K562 (cell line): Measurements from ENCODE around the gene ZNF385D. TPM values are rescaled to one million over a fixed set of nuclear protein-coding genes. Genes with fewer than 3 reads are reported as not detected.

Source experiments
- ATAC-seq: fragments of 200-7000 bp; cut with Tn5 transposase; 3 replicates; pipeline ENCODE4 v1.9.1; 2020; ENCODE audit warnings: moderate library complexity
- BruUV-seq: library from RNA; stranded (reverse); fragments of 400-500 nt; replicated peaks from 2 replicates; lab custom pipeline; 2021; lab: Mats Ljungman, UMichigan
- CTCF ChIA-PET: fragments of 300-600 bp; formaldehyde crosslinking; extraction: SDS; loops from one replicate; lab custom pipeline; 2021; ENCODE audit warnings: low intra/inter-chr PET ratio; lab: Yijun Ruan, JAX
- POLR2A ChIA-PET: fragments of 300-600, 350-650 bp; sonication (Branson Sonifier 250); formaldehyde crosslinking; extraction: SDS; loops from one replicate; lab custom pipeline; 2021; ENCODE audit warnings: antibody characterized with exemption, inconsistent platforms; lab: Yijun Ruan, JAX
- DNase-seq, 4 experiments: peaks; one replicate each; pipeline versions ENCODE4 v3.0.0 to v3.0.0-alpha.2; 2011 to 2018; ENCODE audit warnings: low spot score in 3 of 4, mixed read lengths in 3 of 4; ENCODE audit errors: extremely low read depth in 1 of 4
- FAIRE-seq: peaks from 2 replicates; lab custom pipeline; 2011; peaks lifted over from hg19 to GRCh38; lab: Jason Lieb, UNC
- H2AFZ ChIP-seq: 2 replicates; pipeline ENCODE4 v1.6.0; 2011; ENCODE audit warnings: low read depth, low read length, control low read depth, inconsistent platforms
- H3K27ac ChIP-seq: fragments of 200-600 bp; 3 replicates; pipeline ENCODE4 v1.8.0; 2011; ENCODE audit warnings: low read depth, mild to moderate bottlenecking, control low read depth, inconsistent platforms, low read length, moderate library complexity, mixed read lengths; ENCODE audit errors: extremely low read depth
- H3K27me3 ChIP-seq, 2 experiments: fragments of 300-600 bp in 1 of 2; 2 replicates in 1 of 2; 3 replicates in 1 of 2; pipeline versions ENCODE4 v1.6.0 to v1.8.0; 2011; ENCODE audit warnings: inconsistent platforms in 2 of 2, low read length in 2 of 2, mild to moderate bottlenecking in 1 of 2, mixed read lengths in 1 of 2, moderate library complexity in 1 of 2; ENCODE audit not compliant: control insufficient read depth in 2 of 2, insufficient read depth in 2 of 2
- H3K36me3 ChIP-seq: fragments of 300-600 bp; 3 replicates; pipeline ENCODE4 v1.8.0; 2011; ENCODE audit warnings: mild to moderate bottlenecking, low read length, inconsistent platforms; ENCODE audit not compliant: control insufficient read depth, insufficient read depth
- H3K4me1 ChIP-seq, 2 experiments: fragments of 200-600 bp in 1 of 2; replicated peaks in 1 of 2; 2 replicates in 1 of 2; 3 replicates in 1 of 2; pipeline versions ENCODE4 v1.5.1 to v1.8.0; 2011; ENCODE audit warnings: inconsistent platforms in 2 of 2, low read length in 2 of 2, mild to moderate bottlenecking in 1 of 2, mixed read lengths in 1 of 2, moderate library complexity in 1 of 2; ENCODE audit not compliant: control insufficient read depth in 2 of 2, insufficient read depth in 2 of 2
- H3K4me2 ChIP-seq: 2 replicates; pipeline ENCODE4 v1.6.1; 2011; ENCODE audit warnings: low read length, control low read depth, inconsistent platforms, mixed read lengths; ENCODE audit not compliant: insufficient read depth
- H3K4me3 ChIP-seq: fragments of 200-600 bp; sonication (generic), shearing (Covaris generic); 2 replicates; pipeline ENCODE4 v1.5.1; 2016; ENCODE audit warnings: control low read depth, inconsistent platforms
- H3K79me2 ChIP-seq: fragments of 200-600 bp; 3 replicates; pipeline ENCODE4 v1.8.0; 2011; ENCODE audit warnings: low read length, inconsistent platforms; ENCODE audit not compliant: control insufficient read depth, insufficient read depth
- H3K9ac ChIP-seq, 2 experiments: 2 replicates each; pipeline versions ENCODE4 v1.6.0 to v1.6.1; 2011; ENCODE audit warnings: low read depth in 2 of 2, low read length in 2 of 2, control low read depth in 1 of 2, inconsistent platforms in 1 of 2, mild to moderate bottlenecking in 1 of 2, mixed read lengths in 1 of 2; ENCODE audit not compliant: insufficient read depth in 1 of 2
- H3K9me1 ChIP-seq: one replicate; pipeline ENCODE4 v1.6.0; 2011; ENCODE audit warnings: inconsistent platforms, mild to moderate bottlenecking, low read length, moderate library complexity; ENCODE audit not compliant: control insufficient read depth, insufficient read depth
- H3K9me3 ChIP-seq: replicated peaks from 2 replicates; pipeline ENCODE4 v1.5.1; 2011; ENCODE audit warnings: low read depth, low read length, inconsistent platforms; ENCODE audit not compliant: control insufficient read depth, insufficient read depth
- H4K20me1 ChIP-seq: replicated peaks from 2 replicates; pipeline ENCODE4 v1.6.1; 2011; ENCODE audit warnings: low read length, inconsistent platforms, mixed read lengths; ENCODE audit not compliant: control insufficient read depth, insufficient read depth
- ATF4 ChIP-seq: fragments of 450-650 bp; formaldehyde crosslinking; IDR thresholded peaks from 2 replicates; pipeline ENCODE4 v1.4.0; 2022; ENCODE audit warnings: mild to moderate bottlenecking, moderate library complexity
- HDAC6 ChIP-seq: IDR thresholded peaks from 2 replicates; pipeline ENCODE4 v1.6.1; 2012; ENCODE audit warnings: low read depth, mild to moderate bottlenecking, control low read depth, inconsistent platforms, low read length, moderate library complexity
- JUNB ChIP-seq: fragments of 450-650 bp; formaldehyde crosslinking; conservative IDR thresholded peaks from 2 replicates; pipeline ENCODE4 v1.4.0; 2020; ENCODE audit warnings: mild to moderate bottlenecking
- MAZ ChIP-seq, 2 experiments: fragments of 450-650 bp in 1 of 2; sonication (generic) in 1 of 2; formaldehyde crosslinking; IDR thresholded peaks in 1 of 2; conservative IDR thresholded peaks in 1 of 2; 2 replicates each; pipeline versions ENCODE4 v1.4.0 to v1.5.0; 2020; ENCODE audit warnings: mild to moderate bottlenecking in 1 of 2, missing genetic modification reagents in 1 of 2
- NCOA1 ChIP-seq: fragments of 450-650 bp; IDR thresholded peaks from 2 replicates; pipeline ENCODE4 v1.6.1; 2016; ENCODE audit warnings: low read depth
- NFIX ChIP-seq: fragments of 250-450 bp; sonication (Bioruptor Pico); IDR thresholded peaks from 2 replicates; pipeline ENCODE4 v1.4.0; 2020; ENCODE audit warnings: low read depth, mild to moderate bottlenecking, moderate library complexity
- RCOR1 ChIP-seq, 2 experiments: IDR thresholded peaks; 2 replicates each; pipeline ENCODE4 v1.6.1; 2012; ENCODE audit warnings: low read depth in 2 of 2, low read length in 2 of 2, borderline replicate concordance in 1 of 2, improper control_type of control experiment in 1 of 2
- RFX1 ChIP-seq: fragments of 450-650 bp; IDR thresholded peaks from 2 replicates; pipeline ENCODE4 v1.6.1; 2016; ENCODE audit warnings: mild to moderate bottlenecking, moderate library complexity
- SIN3A ChIP-seq, 2 experiments: fragments of 150-350 bp in 1 of 2; IDR thresholded peaks; 2 replicates each; pipeline ENCODE4 v1.6.1; 2011 to 2016; ENCODE audit warnings: borderline replicate concordance in 2 of 2, low read depth in 2 of 2, low read length in 2 of 2, mild to moderate bottlenecking in 2 of 2, moderate library complexity in 2 of 2; ENCODE audit not compliant: control insufficient read depth in 1 of 2
- SMARCA4 ChIP-seq: fragments of 450-650 bp; IDR thresholded peaks from 2 replicates; pipeline ENCODE4 v1.6.1; 2016
- XRCC5 ChIP-seq: fragments of 200-400 bp; formaldehyde crosslinking; IDR thresholded peaks from 2 replicates; pipeline ENCODE4 v1.6.1; 2017; ENCODE audit warnings: low read depth, mild to moderate bottlenecking, low read length
- ZNF184 ChIP-seq: sonication (generic); formaldehyde crosslinking; IDR thresholded peaks from 2 replicates; pipeline ENCODE4 v1.5.0; 2020; ENCODE audit warnings: missing genetic modification reagents
- ZNF277 ChIP-seq: fragments of 250-450 bp; sonication (Bioruptor Pico); IDR thresholded peaks from 2 replicates; pipeline ENCODE4 v1.8.0; 2022; ENCODE audit warnings: inconsistent platforms, mild to moderate bottlenecking, moderate library complexity, borderline replicate concordance
- ZNF778 ChIP-seq: fragments of 450-650 bp; formaldehyde crosslinking; IDR thresholded peaks from 2 replicates; pipeline ENCODE4 v1.4.0; 2020; ENCODE audit warnings: mild to moderate bottlenecking, moderate library complexity
- WGBS: fragments of 100-300 bp; shearing (Covaris generic); methylation state at CpG from one replicate; pipeline ENCODE4 v1.1.6; 2016; ENCODE audit warnings: low coverage, mixed read lengths; ENCODE audit not compliant: insufficient coverage; ENCODE audit errors: missing lambda C conversion rate; 5-methylcytosine and 5-hydroxymethylcytosine counted together
- in situ Hi-C: fragments of 300-500 bp; cut with MboI; formaldehyde crosslinking; loops from 4 replicates; pipeline ENCODE4 v1.15.0; 2018; ENCODE audit warnings: inconsistent platforms, mixed read lengths
- intact Hi-C: fragments of 100-400 bp; cut with micrococcal nuclease; formaldehyde crosslinking; loops from 2 replicates; pipeline ENCODE4 v1.14.2; 2022
- polyA plus RNA-seq, 8 experiments: library from polyadenylated mRNA; depleted of rRNA in 4 of 8; stranded (reverse) in 5 of 8; unstranded in 3 of 8; fragments of >200 nt; fragmentation: Nextera tagmentation in 2 of 8; fragmentation: Illumina TruSeq in 1 of 8; extraction: Ambion mirVana in 2 of 8; extraction: Trizol in 1 of 8; gene quantifications; 2 replicates each; pipeline versions ENCODE4 v1.2.1 to v1.2.3, GENCODE V29; 2011 to 2014; ENCODE audit warnings: inconsistent platforms in 1 of 8, missing spikeins in 1 of 8
- total RNA-seq, 7 experiments: library from RNA; depleted of rRNA in 6 of 7; stranded (reverse); fragments of >200 nt in 6 of 7; fragmentation: Illumina TruSeq in 2 of 7; extraction: Trizol in 2 of 7; gene quantifications; 2 replicates each; pipeline versions ENCODE4 v1.2.1 to v1.2.3, GENCODE V29; 2011 to 2021; ENCODE audit warnings: low replicate concordance in 1 of 7
- TF ChIP-seq, protein P1 (sequence below): fragments of 450-650 bp; IDR thresholded peaks from 2 replicates; pipeline ENCODE4 v1.6.1; 2018; ENCODE audit warnings: mild to moderate bottlenecking, low read depth; ENCODE audit not compliant: partially characterized antibody

The ZNF385D gene
- total and polyA plus RNA-seq, 9 of the 15 experiments (the other 6 are each of a cell fraction or from before 2014, with no cell fraction given) = 0.14 to 1.7 (median 0.51) TPM

- POLR2A ChIA-PET = no interaction called here
- Histone ChIP-seq H3K4me3 (no peak overlapping the region), H3K27me3 (no peaks in the 10 kb centered on the region), H3K79me2 (no peaks in the 10 kb centered on the region), H3K9me1 (no peaks in the 10 kb centered on the region), H4K20me1 (no peaks in the 10 kb centered on the region), H3K9ac (no peak overlapping the region), H3K27ac (no peak overlapping the region), H3K4me1 (no peaks in the 10 kb centered on the region), H3K36me3 (no peaks in the 10 kb centered on the region), H3K4me2 (no peak overlapping the region), H2AFZ (no peak overlapping the region), H3K9me3 (0 out of 2 replicates have a peak, but pooled peaks cover 3% of the 10 kb centered on the region)
- FAIRE-seq (no peak), ATAC-seq (no peak), DNase-seq (no peak)
- in situ Hi-C loops (no loop called here), intact Hi-C loops (no loop called here)
- BruUV-seq = no TSS peak
- CTCF ChIA-PET = no interaction called here
- TF ChIP-seq ZNF778 (CRISPR knock-in tag) (no peak), ZNF184 (CRISPR knock-in tag) (no peak), MAZ (CRISPR knock-in tag; conservative IDR thresholded peaks at IDR 0.05 in 1 of 2, IDR thresholded peaks at IDR 0.05 in 1 of 2) (no peak), ZNF277 (CRISPR knock-in tag) (no peak), SMARCA4 (no peak), NFIX (no peak), RCOR1 (IDR thresholded peaks at IDR 0.05; ENCODE audit: borderline replicate concordance in 1 of 2, low read depth in 2 of 2, low read length in 2 of 2) (no peak), JUNB (CRISPR knock-in tag) (no peak), SIN3A (IDR thresholded peaks at IDR 0.05; ENCODE audit: borderline replicate concordance in 2 of 2, control insufficient read depth in 1 of 2, low read depth in 2 of 2, low read length in 2 of 2) (no peak), NCOA1 (no peak), RFX1 (no peak), ATF4 (CRISPR knock-in tag) (no peak), HDAC6 (no peak), XRCC5 (no peak)
- TF ChIP-seq, protein P1, sequence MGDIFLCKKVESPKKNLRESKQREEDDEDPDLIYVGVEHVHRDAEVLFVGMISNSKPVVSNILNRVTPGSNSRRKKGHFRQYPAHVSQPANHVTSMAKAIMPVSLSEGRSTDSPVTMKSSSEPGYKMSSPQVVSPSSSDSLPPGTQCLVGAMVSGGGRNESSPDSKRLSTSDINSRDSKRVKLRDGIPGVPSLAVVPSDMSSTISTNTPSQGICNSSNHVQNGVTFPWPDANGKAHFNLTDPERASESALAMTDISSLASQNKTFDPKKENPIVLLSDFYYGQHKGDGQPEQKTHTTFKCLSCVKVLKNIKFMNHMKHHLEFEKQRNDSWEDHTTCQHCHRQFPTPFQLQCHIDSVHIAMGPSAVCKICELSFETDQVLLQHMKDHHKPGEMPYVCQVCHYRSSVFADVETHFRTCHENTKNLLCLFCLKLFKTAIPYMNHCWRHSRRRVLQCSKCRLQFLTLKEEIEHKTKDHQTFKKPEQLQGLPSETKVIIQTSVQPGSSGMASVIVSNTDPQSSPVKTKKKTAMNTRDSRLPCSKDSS = no peak
- WGBS = 2% methylated on average over 4 of the region's 4 CpGs
Measured at GRCh38 chr3:21426920-21427319, 324.1 kb downstream of the ZNF385D start.
